ENCODE measurements around the gene DPP6. TPM values are rescaled to one million over a fixed set of nuclear protein-coding genes. Genes with fewer than 3 reads are reported as not detected.

The DPP6 gene
- total and polyA plus RNA-seq, 2 of the 8 experiments (the other 6 are each of a cell fraction or from before 2014, with no cell fraction given): 4.7 to 6.8 TPM

- Histone ChIP-seq H2AK5ac (ENCODE audit: low read depth, low read length) (no peak overlapping the region), H3K23me2 (ENCODE audit: low read depth, low read length) (no peaks in the 10 kb centered on the region), H2BK5ac (ENCODE audit: low read depth, low read length) (no peak overlapping the region), H4K20me1 (replicated peaks in 1 of 2; ENCODE audit: control insufficient read depth in 1 of 2, insufficient read depth in 2 of 2, low read length in 2 of 2) (no peaks in the 10 kb centered on the region), H3K18ac (ENCODE audit: extremely low read depth, low read length) (no peak overlapping the region), H3K27me3 (replicated peaks in 1 of 4; ENCODE audit: control insufficient read depth in 3 of 4, extremely low read depth in 1 of 4, insufficient read depth in 3 of 4, low read length in 3 of 4) (no peaks in the 10 kb centered on the region; a peak in 2 of 7 replicates), H2AFZ (ENCODE audit: low read length) (no peak overlapping the region), H2BK120ac (replicated peaks; ENCODE audit: low read depth, low read length) (no peak overlapping the region), H3K79me1 (ENCODE audit: low read depth, low read length) (no peaks in the 10 kb centered on the region), H3K36me3 (ENCODE audit: control insufficient read depth in 2 of 4, insufficient read depth in 4 of 4, low read length in 3 of 4) (no peaks in the 10 kb centered on the region), H2BK15ac (ENCODE audit: low read length) (no peak overlapping the region), H4K5ac (ENCODE audit: insufficient read length, low read depth, low read length) (no peak overlapping the region), H3K56ac (replicated peaks; ENCODE audit: insufficient read length, low read depth, low read length) (no peak overlapping the region), H2BK12ac (ENCODE audit: low read depth, low read length) (no peak overlapping the region), H3K79me2 (ENCODE audit: control insufficient read depth in 1 of 2, insufficient read depth in 2 of 2, low read length in 2 of 2) (no peaks in the 10 kb centered on the region), H3K9ac (replicated peaks in 1 of 4; ENCODE audit: extremely low read depth in 1 of 4, low read depth in 3 of 4, low read length in 3 of 4) (no peak overlapping the region), H3K4ac (replicated peaks; ENCODE audit: insufficient read length, low read depth, low read length) (no peak overlapping the region), H3K27ac (ENCODE audit: low read depth, low read length) (no peak overlapping the region), H4K91ac (replicated peaks; ENCODE audit: insufficient read length, low read length) (no peak overlapping the region), H3K4me2 (ENCODE audit: insufficient read depth in 1 of 2, low read depth in 2 of 2, low read length in 2 of 2) (no peak overlapping the region), H3K4me3 (ENCODE audit: extremely low read depth in 1 of 4, insufficient read depth in 2 of 4, low read depth in 3 of 4, low read length in 4 of 4) (no peak overlapping the region), H3K23ac (ENCODE audit: insufficient read length) (no peak overlapping the region), H2BK20ac (ENCODE audit: low read length) (no peak overlapping the region), H3K4me1 (replicated peaks in 1 of 4; ENCODE audit: control insufficient read depth in 3 of 4, insufficient read depth in 4 of 4, low read length in 3 of 4) (peaks cover 0 to 12% (median 5%) of the 10 kb centered on the region in 4 experiments; a peak in 4 of 7 replicates), H3K14ac (ENCODE audit: insufficient read length) (no peak overlapping the region), H4K8ac (ENCODE audit: extremely low read depth, insufficient read depth, low read length) (no peak overlapping the region), H3K9me3 (ENCODE audit: insufficient read depth in 2 of 2, low read depth in 1 of 2, low read length in 1 of 2) (no peaks in the 10 kb centered on the region)
- 88% methylated on average over 10 of the region's 10 CpGs; no CpG with 5 or more reads in 1 of the 2 experiments for WGBS, 2 experiments (ENCODE audit: extremely low coverage in 1 of 2, insufficient coverage in 1 of 2, insufficient read length in 1 of 2, insufficient replicate concordance in 2 of 2, low coverage in 1 of 2, low lambda C conversion rate in 2 of 2, missing lambda C conversion rate in 1 of 2)
- FAIRE-seq (no peak), DNase-seq (ENCODE audit: low read depth in 1 of 2, low spot score in 2 of 2) (no peak)
- ChIA-PET CTCF (ENCODE audit: partially characterized antibody) (interaction anchor here (0.6 to 1.1 kb wide), 3 partner anchors 19 to 43 kb away, joined by 3 to 4 read pairs (median 3); no protein-coding TSS in a partner anchor), POLR2A (ENCODE audit: partially characterized antibody) (no interaction called here)
- TF ChIP-seq CHD1 (IDR thresholded peaks at IDR 0.05; ENCODE audit: low read depth, low read length) (no peak), MAX (IDR thresholded peaks at IDR 0.05) (no peak), SP2 (IDR thresholded peaks at IDR 0.05; ENCODE audit: low read length) (no peak), USF2 (IDR thresholded peaks at IDR 0.05; ENCODE audit: low read length) (no peak), KDM4A (IDR thresholded peaks at IDR 0.05; ENCODE audit: low read depth, low read length, severe bottlenecking) (no peak), TCF12 (IDR thresholded peaks at IDR 0.05; ENCODE audit: low read depth, low read length) (no peak), BACH1 (IDR thresholded peaks at IDR 0.05; ENCODE audit: low read length) (no peak), PHF8 (conservative IDR thresholded peaks at IDR 0.05; ENCODE audit: low read depth, low read length) (no peak), SIN3A (conservative IDR thresholded peaks at IDR 0.05 in 1 of 2, IDR thresholded peaks at IDR 0.05 in 1 of 2; ENCODE audit: low read depth in 1 of 2, low read length in 2 of 2) (no peak), TEAD4 (IDR thresholded peaks at IDR 0.05; ENCODE audit: low read depth, low read length) (no peak), TAF1 (IDR thresholded peaks at IDR 0.05; ENCODE audit: low read depth, low read length) (no peak), KDM1A (IDR thresholded peaks at IDR 0.05; ENCODE audit: borderline replicate concordance, low read length) (no peak), EGR1 (IDR thresholded peaks at IDR 0.05; ENCODE audit: borderline replicate concordance, low read depth, low read length) (no peak), SAP30 (IDR thresholded peaks at IDR 0.05; ENCODE audit: insufficient read depth, insufficient replicate concordance, low read length) (no peak)
Observed at GRCh38 chr7:154867068-154867467, 814.9 kb downstream of the DPP6 start.
